Gastrocnemius medialis (tissue), 4 donors: Measurements from ENCODE around the gene TRMT1L. TPM values are rescaled to one million over a fixed set of nuclear protein-coding genes. Genes with fewer than 3 reads are reported as not detected.

ENCODE experiments used
- ATAC-seq, 2 donors: fragments of 150-250 bp; one replicate each; pipeline ENCODE4 v1.9.1; 2016
- DNase-seq, 2 donors: peaks; one replicate each; pipeline ENCODE4 v3.0.0-alpha.2; 2019
- H3K27ac ChIP-seq, 4 donors: fragments of 200-600 bp; sonication (generic); 1 replicate in 1 of 4; 2 replicates in 3 of 4; pipeline ENCODE4 v1.5.1; 2016 to 2018; ENCODE audit warnings: mild to moderate bottlenecking in 2 of 4, moderate library complexity in 1 of 4
- H3K27me3 ChIP-seq, 3 donors: fragments of 200-600 bp; sonication (generic) in 2 of 3; 1 replicate in 1 of 3; 2 replicates in 2 of 3; pipeline versions ENCODE4 v1.5.1 to v1.6.0; 2016 to 2019; ENCODE audit warnings: mild to moderate bottlenecking in 1 of 3, moderate library complexity in 1 of 3
- H3K36me3 ChIP-seq, 2 donors: fragments of 200-600 bp; sonication (generic) in 1 of 2; one replicate each; pipeline ENCODE4 v1.5.1; 2017 to 2018
- H3K4me1 ChIP-seq, 2 donors: fragments of 200-600 bp; sonication (generic) in 1 of 2; one replicate each; pipeline ENCODE4 v1.5.1; 2016 to 2017; ENCODE audit warnings: mild to moderate bottlenecking in 2 of 2
- H3K4me3 ChIP-seq, 4 donors: fragments of 200-600 bp; sonication (generic) in 3 of 4; 1 replicate in 1 of 4; 2 replicates in 3 of 4; pipeline ENCODE4 v1.5.1; 2016 to 2019; ENCODE audit warnings: mild to moderate bottlenecking in 2 of 4
- H3K9me3 ChIP-seq, 3 donors: fragments of 200-600 bp; sonication (generic) in 2 of 3; 1 replicate in 1 of 3; 2 replicates in 2 of 3; pipeline ENCODE4 v1.5.1; 2016 to 2019
- POLR2A ChIP-seq, 2 donors: fragments of 450-650 bp; IDR thresholded peaks; one replicate each; pipeline ENCODE4 v1.6.1; 2017; ENCODE audit warnings: antibody characterized with exemption in 2 of 2, mild to moderate bottlenecking in 2 of 2, moderate library complexity in 2 of 2
- in situ Hi-C, 4 donors: fragments of 200-750 bp; cut with MboI; loops; one replicate each; pipeline versions ENCODE4 v1.15.0 to v1.8.0; 2017; ENCODE audit warnings: low sequenced_read_pairs in 4 of 4
- intact Hi-C: fragments of 100-400 bp; cut with DNase I; formaldehyde crosslinking; loops from one replicate; pipeline ENCODE4 v1.15.1; 2023; ENCODE audit warnings: low total_unique reads
- total RNA-seq, 4 donors: library from RNA; depleted of rRNA; stranded (reverse); fragments of >200 nt; gene quantifications; one replicate each; pipeline versions ENCODE4 v1.1.0 to v1.2.3, GENCODE V29; 2016
- TF ChIP-seq, protein P1 (sequence below), 5 experiments: fragments of 450-650 bp in 3 of 5; fragments of 200-600 bp in 2 of 5; sonication (generic) in 2 of 5; IDR thresholded peaks in 4 of 5; conservative IDR thresholded peaks in 1 of 5; 1 replicate in 4 of 5; 2 replicates in 1 of 5; pipeline ENCODE4 v1.5.1; 2016 to 2019; ENCODE audit warnings: antibody characterized with exemption in 5 of 5, mild to moderate bottlenecking in 3 of 5, moderate library complexity in 3 of 5

Gene TRMT1L
- total RNA-seq, 4 donors from 2014 or later = 24.9 to 42.8 (median 30.0) TPM

DNA sequence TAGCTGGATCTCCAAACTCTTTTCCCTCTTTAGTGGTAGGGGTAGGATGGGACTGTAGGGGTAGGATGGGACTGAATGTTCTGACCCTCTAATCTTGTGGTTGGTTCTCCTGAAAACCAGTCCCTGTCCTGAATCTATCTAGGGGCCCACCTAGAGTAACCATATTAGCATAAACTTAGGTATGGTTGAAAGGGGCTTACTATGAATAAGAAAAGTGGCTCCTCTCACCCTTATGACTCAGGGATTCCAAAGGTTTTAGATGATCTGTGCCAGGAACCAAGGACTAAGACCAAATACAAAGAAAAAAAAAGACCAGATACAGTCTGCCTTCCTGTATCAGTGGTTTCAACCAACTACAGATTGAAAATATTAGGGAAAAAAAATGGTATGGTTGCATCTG is 82.4 kb downstream of the TRMT1L start:
- Histone ChIP-seq H3K27me3 (no peaks in the 10 kb centered on the region), H3K4me1 (peaks cover 0 to 4% of the 10 kb centered on the region in 2 donors), H3K36me3 (no peaks in the 10 kb centered on the region), H3K4me3 (no peak overlapping the region), H3K27ac (no peak overlapping the region), H3K9me3 (no peaks in the 10 kb centered on the region)
- intact Hi-C loops (no loop called here), in situ Hi-C loops (no loop called here)
- no peak for ATAC-seq
- no peak for DNase-seq
- TF ChIP-seq, protein P1, sequence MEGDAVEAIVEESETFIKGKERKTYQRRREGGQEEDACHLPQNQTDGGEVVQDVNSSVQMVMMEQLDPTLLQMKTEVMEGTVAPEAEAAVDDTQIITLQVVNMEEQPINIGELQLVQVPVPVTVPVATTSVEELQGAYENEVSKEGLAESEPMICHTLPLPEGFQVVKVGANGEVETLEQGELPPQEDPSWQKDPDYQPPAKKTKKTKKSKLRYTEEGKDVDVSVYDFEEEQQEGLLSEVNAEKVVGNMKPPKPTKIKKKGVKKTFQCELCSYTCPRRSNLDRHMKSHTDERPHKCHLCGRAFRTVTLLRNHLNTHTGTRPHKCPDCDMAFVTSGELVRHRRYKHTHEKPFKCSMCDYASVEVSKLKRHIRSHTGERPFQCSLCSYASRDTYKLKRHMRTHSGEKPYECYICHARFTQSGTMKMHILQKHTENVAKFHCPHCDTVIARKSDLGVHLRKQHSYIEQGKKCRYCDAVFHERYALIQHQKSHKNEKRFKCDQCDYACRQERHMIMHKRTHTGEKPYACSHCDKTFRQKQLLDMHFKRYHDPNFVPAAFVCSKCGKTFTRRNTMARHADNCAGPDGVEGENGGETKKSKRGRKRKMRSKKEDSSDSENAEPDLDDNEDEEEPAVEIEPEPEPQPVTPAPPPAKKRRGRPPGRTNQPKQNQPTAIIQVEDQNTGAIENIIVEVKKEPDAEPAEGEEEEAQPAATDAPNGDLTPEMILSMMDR (IDR thresholded peaks at IDR 0.05 in 4 of 5, conservative IDR thresholded peaks at IDR 0.05 in 1 of 5) = no peak
- no peak for TF ChIP-seq POLR2A (IDR thresholded peaks at IDR 0.05)

DNA sequence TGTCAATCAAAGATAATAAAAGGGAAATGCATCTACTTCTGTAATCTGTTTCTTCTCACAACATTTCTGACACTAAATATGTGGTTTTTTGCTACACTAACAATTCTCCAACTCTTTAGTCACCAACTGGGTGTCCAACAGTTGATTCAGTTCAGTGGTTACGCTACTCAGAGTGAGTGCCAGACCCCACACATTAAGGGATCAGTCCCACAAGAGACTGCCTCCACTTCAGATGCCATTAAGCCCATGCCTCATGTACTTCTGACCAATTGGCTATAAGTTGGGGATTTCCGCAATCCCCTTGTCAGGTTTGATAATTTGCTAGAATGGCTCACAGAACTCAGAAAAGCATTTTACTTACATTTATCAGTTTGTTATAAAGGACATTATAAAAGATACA is 83.0 kb downstream of the TRMT1L start:
- no peaks in the 10 kb centered on the region for H3K36me3 ChIP-seq
- peaks cover 0 to 7% of the 10 kb centered on the region in 2 donors for H3K4me1 ChIP-seq
- H3K4me3 ChIP-seq = no peak overlapping the region
- no peak overlapping the region for H3K27ac ChIP-seq
- TF ChIP-seq, protein P1 (IDR thresholded peaks at IDR 0.05 in 4 of 5, conservative IDR thresholded peaks at IDR 0.05 in 1 of 5) = no peak
- TF ChIP-seq POLR2A (IDR thresholded peaks at IDR 0.05) = no peak
- intact Hi-C loops = no loop called here
- no peaks in the 10 kb centered on the region for H3K27me3 ChIP-seq
- H3K9me3 ChIP-seq = no peaks in the 10 kb centered on the region
- in situ Hi-C loops = no loop called here
- no peak for DNase-seq
- no peak for ATAC-seq

DNA sequence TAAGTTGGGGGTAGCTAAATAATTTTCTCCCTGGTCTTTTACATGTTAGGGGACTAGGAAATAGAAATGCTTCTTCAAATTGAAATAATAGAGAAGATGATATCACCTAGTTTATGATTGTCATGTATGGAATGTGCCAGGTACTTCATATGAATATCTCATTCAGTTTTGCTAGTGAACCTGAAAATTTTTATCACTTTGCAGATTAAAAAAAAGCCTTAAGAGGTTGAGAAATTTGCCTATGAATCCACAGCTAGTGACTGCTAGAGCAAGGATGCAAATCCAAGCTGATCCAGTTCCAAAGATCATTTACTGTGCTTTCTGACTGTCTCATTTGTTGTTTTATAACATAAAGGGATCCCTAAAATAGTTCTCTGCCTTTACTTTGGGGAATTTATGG is 86.7 kb downstream of the TRMT1L start:
- intact Hi-C loops = no loop called here

DNA sequence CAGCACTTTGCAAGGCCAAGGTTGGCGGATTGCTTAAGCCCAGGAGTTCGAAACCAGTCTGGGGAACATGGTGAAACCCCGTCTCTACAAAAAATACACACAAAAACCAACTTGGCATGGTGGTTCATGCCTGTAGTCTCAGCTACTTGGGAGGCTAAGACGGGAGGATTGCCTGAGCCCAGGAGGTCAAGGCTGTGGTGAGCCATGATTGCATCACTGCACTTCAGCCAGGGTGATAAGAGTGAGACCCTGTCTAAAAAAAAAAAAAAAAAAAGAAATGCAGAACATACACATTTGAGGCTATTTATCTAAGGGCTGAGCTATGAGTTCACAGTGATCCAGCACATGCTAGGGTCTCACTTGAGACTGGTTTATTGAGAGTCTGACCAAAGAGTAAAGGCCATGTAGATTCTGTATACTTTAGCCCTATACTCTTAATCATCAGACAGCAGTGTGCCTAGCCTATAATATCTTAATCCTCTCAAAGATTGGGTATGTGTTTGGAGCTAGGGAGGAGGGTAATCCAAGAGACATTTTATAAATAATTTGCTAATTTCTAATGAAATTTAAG is 87.5 kb downstream of the TRMT1L start:
- peaks cover 4 to 23% of the 10 kb centered on the region in 2 donors for H3K4me1 ChIP-seq
- H3K27ac ChIP-seq = no peak overlapping the region
- in situ Hi-C loops = no loop called here
- intact Hi-C loops = no loop called here
- TF ChIP-seq, protein P1 (IDR thresholded peaks at IDR 0.05 in 4 of 5, conservative IDR thresholded peaks at IDR 0.05 in 1 of 5) = no peak
- no peak for TF ChIP-seq POLR2A (IDR thresholded peaks at IDR 0.05)
- no peak overlapping the region for H3K4me3 ChIP-seq
- no peaks in the 10 kb centered on the region for H3K36me3 ChIP-seq
- DNase-seq (no peak), ATAC-seq (no peak)
- H3K27me3 ChIP-seq = no peaks in the 10 kb centered on the region
- no peaks in the 10 kb centered on the region for H3K9me3 ChIP-seq

More for the DNA sequence above, 86.7 kb downstream of the TRMT1L start:
- no peak for ATAC-seq
- no peaks in the 10 kb centered on the region for H3K36me3 ChIP-seq
- no peak overlapping the region for H3K27ac ChIP-seq
- DNase-seq = no peak
- H3K4me1 ChIP-seq = peaks cover 4 to 23% of the 10 kb centered on the region in 2 donors
- no peaks in the 10 kb centered on the region for H3K9me3 ChIP-seq
- TF ChIP-seq, protein P1 (IDR thresholded peaks at IDR 0.05 in 4 of 5, conservative IDR thresholded peaks at IDR 0.05 in 1 of 5) = no peak
- no peak for TF ChIP-seq POLR2A (IDR thresholded peaks at IDR 0.05)
- in situ Hi-C loops = no loop called here
- no peaks in the 10 kb centered on the region for H3K27me3 ChIP-seq
- H3K4me3 ChIP-seq = no peak overlapping the region

DNA sequence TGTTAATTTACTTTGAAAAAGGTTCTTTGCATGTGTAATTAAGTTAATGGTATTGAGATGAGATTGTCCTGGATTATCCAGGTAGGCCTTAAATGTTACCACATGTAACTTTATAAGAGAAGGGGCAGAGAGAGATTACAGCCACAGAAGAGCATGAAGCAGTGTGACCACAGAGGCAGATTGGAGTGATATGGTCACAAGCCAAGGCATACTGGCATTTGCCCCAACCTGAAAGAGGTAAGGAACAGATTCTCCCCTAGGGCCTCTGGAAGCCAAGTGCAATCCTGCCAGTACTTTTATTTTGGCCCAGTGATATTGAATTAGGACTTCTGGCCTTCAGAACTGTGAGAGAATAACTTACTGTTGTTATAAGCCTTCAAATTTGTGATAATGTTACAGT is 88.4 kb downstream of the TRMT1L start:
- ATAC-seq (no peak), DNase-seq (no peak)
- no peak overlapping the region for H3K4me3 ChIP-seq
- in situ Hi-C loops = no loop called here
- no peaks in the 10 kb centered on the region for H3K9me3 ChIP-seq
- no peak overlapping the region for H3K27ac ChIP-seq
- intact Hi-C loops = no loop called here
- H3K4me1 ChIP-seq = peaks cover 4 to 23% of the 10 kb centered on the region in 2 donors
- H3K36me3 ChIP-seq = no peaks in the 10 kb centered on the region
- no peaks in the 10 kb centered on the region for H3K27me3 ChIP-seq
- TF ChIP-seq, protein P1 (IDR thresholded peaks at IDR 0.05 in 4 of 5, conservative IDR thresholded peaks at IDR 0.05 in 1 of 5) = no peak
- no peak for TF ChIP-seq POLR2A (IDR thresholded peaks at IDR 0.05)
